H1 (cell line): ENCODE measurements around the gene GJC2. TPM values are rescaled to one million over a fixed set of nuclear protein-coding genes. Genes with fewer than 3 reads are reported as not detected.

Source experiments
- E2F6 ChIP-seq: IDR thresholded peaks from 2 replicates; pipeline ENCODE4 v1.6.1; 2012; ENCODE audit warnings: inconsistent platforms
- RAD21 ChIP-seq, 2 experiments: IDR thresholded peaks in 1 of 2; conservative IDR thresholded peaks in 1 of 2; 2 replicates each; pipeline ENCODE4 v1.6.1; 2011; ENCODE audit warnings: low read depth in 2 of 2, low read length in 2 of 2, improper control_type of control experiment in 1 of 2, inconsistent platforms in 1 of 2, mild to moderate bottlenecking in 1 of 2, moderate library complexity in 1 of 2
- RFX5 ChIP-seq: IDR thresholded peaks from 2 replicates; pipeline ENCODE4 v1.6.1; 2011; ENCODE audit warnings: low read depth, low read length, improper control_type of control experiment, borderline replicate concordance
- TAF7 ChIP-seq: optimal IDR thresholded peaks from 2 replicates; pipeline ENCODE3; 2011; ENCODE audit warnings: low read depth, mild to moderate bottlenecking, inconsistent platforms, low read length, moderate library complexity, borderline replicate concordance
- TCF12 ChIP-seq: IDR thresholded peaks from 2 replicates; pipeline ENCODE4 v1.6.1; 2011; ENCODE audit warnings: low read depth, mild to moderate bottlenecking, low read length
- TEAD4 ChIP-seq: IDR thresholded peaks from 2 replicates; pipeline ENCODE4 v1.6.1; 2012; ENCODE audit warnings: low read depth, low read length, inconsistent platforms, mixed read lengths
- polyA plus RNA-seq, 7 experiments: library from polyadenylated mRNA; depleted of rRNA in 3 of 7; stranded (reverse) in 5 of 7; unstranded in 2 of 7; fragments of >200 nt in 5 of 7; fragments of 200-250 nt in 2 of 7; gene quantifications; 1 replicate in 5 of 7; 2 replicates in 1 of 7; 4 replicates in 1 of 7; pipeline versions ENCODE4 v1.2.1 to v1.2.3, GENCODE V29; 2011 to 2013; ENCODE audit warnings: missing spikeins in 2 of 7, mixed read lengths in 2 of 7
- total RNA-seq: library from RNA; stranded (reverse); fragmentation: NEBNext Ultra II Directional; extraction: Animal tissue kit (Norgen Biotek cat#: 25700); gene quantifications from 2 replicates; pipeline ENCODE4 v1.2.1, GENCODE V29; 2021

GJC2 gene
- total and polyA plus RNA-seq, 2 of the 8 experiments (the other 6 are each of a cell fraction or from before 2014, with no cell fraction given): 0.17 to 0.54 TPM

DNA sequence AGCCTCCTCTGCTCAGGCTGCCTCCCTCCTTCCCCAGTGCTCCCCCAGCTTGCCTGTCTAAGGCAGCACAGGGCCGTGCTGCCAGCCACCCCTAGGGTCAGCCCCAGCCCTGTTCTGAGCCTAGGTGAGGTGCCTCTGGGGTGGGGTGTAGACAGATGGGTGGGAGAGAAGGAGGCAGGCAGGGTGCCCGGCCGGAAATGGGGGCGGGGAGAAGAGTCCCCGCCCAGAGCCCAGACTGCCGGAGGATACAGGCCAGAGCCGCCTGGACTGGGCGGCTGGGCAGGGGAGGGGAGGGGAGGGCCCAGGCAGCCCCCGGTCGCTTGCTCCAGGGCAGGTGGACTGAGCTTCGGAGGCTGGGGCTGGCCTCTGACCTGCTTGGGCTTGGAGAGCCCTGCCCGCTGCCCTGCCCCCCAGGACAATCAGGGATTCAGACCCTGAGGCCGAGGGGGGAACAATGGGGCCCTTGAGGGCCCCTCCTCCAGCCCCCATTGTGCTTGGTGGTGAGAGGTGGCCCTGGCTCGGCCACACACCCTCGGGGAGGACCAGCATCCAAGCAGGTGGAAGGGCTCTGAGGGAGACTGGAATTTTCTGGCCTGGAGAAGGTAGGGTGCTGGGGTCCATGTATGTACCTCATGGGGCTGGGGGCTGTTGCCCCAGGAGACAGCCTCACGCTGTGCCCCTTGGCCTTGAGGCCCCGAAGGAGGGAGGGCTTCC is at the start of gene GJC2 (continued):
- TF ChIP-seq TEAD4: no peak
- TF ChIP-seq TCF12: no peak
- TF ChIP-seq E2F6: no peak
- TF ChIP-seq TAF7: no peak
- TF ChIP-seq RAD21 (IDR thresholded peaks at IDR 0.05 in 1 of 2, conservative IDR thresholded peaks at IDR 0.05 in 1 of 2; ENCODE audit: low read depth in 2 of 2, low read length in 2 of 2): no peak
- TF ChIP-seq RFX5: no peak
